ENCODE measurements around the gene MOGAT3.

MOGAT3 gene

GRCh38 chr7:101163279-101164070, 37.4 kb downstream of the MOGAT3 start:
- H3K4me3 ChIP-seq (ENCODE audit: low read depth, low read length): peak overlapping the region; percentile 67

GRCh38 chr7:101162551-101163278, 38.1 kb downstream of the MOGAT3 start:
- peak overlapping the region; percentile 43 for H3K4me3 ChIP-seq (ENCODE audit: low read depth, low read length)

GRCh38 chr7:101161692-101162471, 39.0 kb downstream of the MOGAT3 start:
- H3K4me3 ChIP-seq (ENCODE audit: low read depth, low read length): no peak overlapping the region

- no peak overlapping the region for H3K4me3 ChIP-seq (ENCODE audit: low read depth, low read length)
Observed at GRCh38 chr7:101160910-101161309, 39.9 kb downstream of the MOGAT3 start.

- no peak overlapping the region for H3K4me3 ChIP-seq (ENCODE audit: low read depth, low read length)
Observed at GRCh38 chr7:101159696-101160674, 40.9 kb downstream of the MOGAT3 start.

GRCh38 chr7:101156866-101157589, 43.8 kb downstream of the MOGAT3 start:
- H3K4me3 ChIP-seq (ENCODE audit: low read depth, low read length): no peak overlapping the region

- H3K4me3 ChIP-seq (ENCODE audit: low read depth, low read length): no peak overlapping the region
Observed at GRCh38 chr7:101156277-101156676, 44.6 kb downstream of the MOGAT3 start.

GRCh38 chr7:101155303-101155702, 45.5 kb downstream of the MOGAT3 start:
- H3K4me3 ChIP-seq (ENCODE audit: low read depth, low read length): peak overlapping the region; percentile 51

- H3K4me3 ChIP-seq (ENCODE audit: low read depth, low read length): peak overlapping the region; percentile 51
Observed at GRCh38 chr7:101154693-101155102, 46.1 kb downstream of the MOGAT3 start.

- peak within 1 kb of the TSS; percentile 51 for H3K4me3 ChIP-seq (ENCODE audit: low read depth, low read length)
Observed at GRCh38 chr7:101153969-101154692, 46.7 kb downstream of the MOGAT3 start, which contains the start of gene AP1S1. Gene AP1S1 (plus strand): TSS chr7:101154476. CDS start chr7:101154515, 39 bp downstream.

GRCh38 chr7:101151908-101152651, 48.8 kb downstream of the MOGAT3 start:
- H3K4me3 ChIP-seq (ENCODE audit: low read depth, low read length): no peak overlapping the region
